MM.1S (cell line): Measurements from ENCODE around the gene MTCH1.

Experiments used
- DNase-seq: peaks from one replicate; pipeline ENCODE4 v3.0.0-alpha.2; 2015
- H2AFZ ChIP-seq: fragments of 300-600 bp; sonication (generic); 2 replicates; pipeline ENCODE4 v1.6.0; 2016; ENCODE audit warnings: antibody characterized with exemption, low read length
- H3F3A ChIP-seq: fragments of 300-600 bp; sonication (generic); 2 replicates; pipeline ENCODE4 v1.6.1; 2016; ENCODE audit warnings: mild to moderate bottlenecking, antibody characterized with exemption, low read length, moderate library complexity, mixed read lengths; ENCODE audit not compliant: insufficient read depth
- H3K27ac ChIP-seq: fragments of 300-600 bp; sonication (generic); 2 replicates; pipeline ENCODE4 v1.5.1; 2016; ENCODE audit warnings: mild to moderate bottlenecking, low read length
- H3K27me3 ChIP-seq: fragments of 300-600 bp; sonication (generic); replicated peaks from 2 replicates; pipeline ENCODE4 v1.6.0; 2016; ENCODE audit warnings: low read length; ENCODE audit not compliant: insufficient read depth
- H3K36me3 ChIP-seq: fragments of 300-600 bp; sonication (generic); replicated peaks from 2 replicates; pipeline ENCODE4 v1.6.1; 2016; ENCODE audit warnings: mild to moderate bottlenecking, low read length, mixed read lengths; ENCODE audit not compliant: insufficient read depth
- H3K4me1 ChIP-seq: fragments of 300-600 bp; sonication (generic); 2 replicates; pipeline ENCODE4 v1.6.1; 2016; ENCODE audit warnings: low read length, mixed read lengths
- H3K4me2 ChIP-seq: fragments of 300-600 bp; sonication (generic); 2 replicates; pipeline ENCODE4 v1.6.0; 2016; ENCODE audit warnings: low read depth, low read length
- H3K4me3 ChIP-seq: fragments of 300-600 bp; sonication (generic); 2 replicates; pipeline ENCODE4 v1.5.1; 2016; ENCODE audit warnings: low read length, mixed read lengths
- H3K79me2 ChIP-seq: fragments of 300-600 bp; sonication (generic); 2 replicates; pipeline ENCODE4 v1.6.1; 2016; ENCODE audit warnings: mixed run types, low read length, mixed read lengths
- H3K9ac ChIP-seq: fragments of 300-600 bp; sonication (generic); 2 replicates; pipeline ENCODE4 v1.6.1; 2016; ENCODE audit warnings: low read length, mixed read lengths
- H3K9me2 ChIP-seq: fragments of 300-600 bp; sonication (generic); replicated peaks from 2 replicates; pipeline ENCODE4 v1.6.1; 2016; ENCODE audit warnings: mild to moderate bottlenecking, low read length, mixed read lengths; ENCODE audit not compliant: insufficient read depth
- H3K9me3 ChIP-seq: fragments of 300-600 bp; sonication (generic); replicated peaks from 2 replicates; pipeline ENCODE4 v1.6.1; 2016; ENCODE audit warnings: mild to moderate bottlenecking, low read length, mixed read lengths; ENCODE audit not compliant: insufficient read depth
- H4K20me1 ChIP-seq: fragments of 300-600 bp; sonication (generic); 2 replicates; pipeline ENCODE4 v1.6.1; 2016; ENCODE audit warnings: mild to moderate bottlenecking, low read length, moderate library complexity, mixed read lengths; ENCODE audit not compliant: insufficient read depth
- EZH2 ChIP-seq: fragments of 300-600 bp; sonication (generic); optimal IDR thresholded peaks from 2 replicates; pipeline ENCODE3; 2017; ENCODE audit warnings: low read depth, mild to moderate bottlenecking, antibody characterized with exemption, low read length, mixed read lengths
- EZH2phosphoT487 ChIP-seq: fragments of 300-600 bp; sonication (generic); IDR thresholded peaks from 2 replicates; pipeline ENCODE4 v1.6.1; 2018; ENCODE audit warnings: antibody characterized with exemption, low read length
- TF ChIP-seq, protein P1 (sequence below): fragments of 300-600 bp; sonication (generic); IDR thresholded peaks from 2 replicates; pipeline ENCODE4 v1.5.1; 2016; ENCODE audit warnings: antibody characterized with exemption, low read length, mixed read lengths

The MTCH1 gene

DNA sequence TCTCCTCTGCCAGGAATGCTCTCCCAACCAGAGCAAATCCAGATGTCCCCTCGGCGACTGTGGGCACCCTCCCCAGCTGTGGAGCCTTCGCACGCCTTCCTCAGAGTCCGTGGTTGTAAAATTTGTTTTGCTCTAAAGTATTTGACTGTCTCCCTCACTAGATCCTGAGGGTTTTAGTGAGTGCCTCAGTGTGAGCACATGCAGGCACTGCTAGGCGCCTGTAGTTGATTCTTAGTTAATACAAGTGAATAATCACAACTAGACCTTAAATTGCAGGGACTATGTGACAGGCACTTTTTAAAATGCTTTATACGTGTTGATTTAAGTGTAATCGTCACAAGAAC is 680 bp upstream of the MTCH1 start:
- no peaks in the 10 kb centered on the region for H4K20me1 ChIP-seq
- peak overlapping the region; percentile 62; the same call in 1 of the 2 replicates for H3K27ac ChIP-seq
- peak overlapping the region; percentile 74 for H2AFZ ChIP-seq
- H3K36me3 ChIP-seq: no peaks in the 10 kb centered on the region
- no peaks in the 10 kb centered on the region for H3K27me3 ChIP-seq
- H3K4me2 ChIP-seq: peak overlapping the region; percentile 95
- H3K4me3 ChIP-seq: peak overlapping the region; percentile 100
- peak overlapping the region; percentile 99 for H3K9ac ChIP-seq
- H3F3A ChIP-seq: 0 out of 2 replicates have a peak, but pooled peaks cover 4% of the 10 kb centered on the region
- peaks cover 43% of the 10 kb centered on the region for H3K79me2 ChIP-seq
- H3K4me1 ChIP-seq: peaks cover 10% of the 10 kb centered on the region
- DNase-seq: peak; percentile 30
- no peaks in the 10 kb centered on the region for H3K9me2 ChIP-seq
- H3K9me3 ChIP-seq: no peaks in the 10 kb centered on the region
- no peak for TF ChIP-seq EZH2
- TF ChIP-seq, protein P1, sequence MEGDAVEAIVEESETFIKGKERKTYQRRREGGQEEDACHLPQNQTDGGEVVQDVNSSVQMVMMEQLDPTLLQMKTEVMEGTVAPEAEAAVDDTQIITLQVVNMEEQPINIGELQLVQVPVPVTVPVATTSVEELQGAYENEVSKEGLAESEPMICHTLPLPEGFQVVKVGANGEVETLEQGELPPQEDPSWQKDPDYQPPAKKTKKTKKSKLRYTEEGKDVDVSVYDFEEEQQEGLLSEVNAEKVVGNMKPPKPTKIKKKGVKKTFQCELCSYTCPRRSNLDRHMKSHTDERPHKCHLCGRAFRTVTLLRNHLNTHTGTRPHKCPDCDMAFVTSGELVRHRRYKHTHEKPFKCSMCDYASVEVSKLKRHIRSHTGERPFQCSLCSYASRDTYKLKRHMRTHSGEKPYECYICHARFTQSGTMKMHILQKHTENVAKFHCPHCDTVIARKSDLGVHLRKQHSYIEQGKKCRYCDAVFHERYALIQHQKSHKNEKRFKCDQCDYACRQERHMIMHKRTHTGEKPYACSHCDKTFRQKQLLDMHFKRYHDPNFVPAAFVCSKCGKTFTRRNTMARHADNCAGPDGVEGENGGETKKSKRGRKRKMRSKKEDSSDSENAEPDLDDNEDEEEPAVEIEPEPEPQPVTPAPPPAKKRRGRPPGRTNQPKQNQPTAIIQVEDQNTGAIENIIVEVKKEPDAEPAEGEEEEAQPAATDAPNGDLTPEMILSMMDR: no peak
- no peak for TF ChIP-seq EZH2phosphoT487

- no peak for TF ChIP-seq EZH2
- TF ChIP-seq, protein P1: no peak
- TF ChIP-seq EZH2phosphoT487: no peak
- Histone ChIP-seq H3K9me3 (no peaks in the 10 kb centered on the region), H3K79me2 (peaks cover 55% of the 10 kb centered on the region), H3K4me3 (peak overlapping the region; percentile 100), H3F3A (0 out of 2 replicates have a peak, but pooled peaks cover 4% of the 10 kb centered on the region), H3K36me3 (no peaks in the 10 kb centered on the region), H3K9ac (peak overlapping the region; percentile 99), H3K9me2 (no peaks in the 10 kb centered on the region), H3K4me1 (peaks cover 10% of the 10 kb centered on the region), H3K27me3 (no peaks in the 10 kb centered on the region), H2AFZ (0 out of 2 replicates have a peak overlapping the region, but pooled peaks have one; percentile 75), H3K27ac (0 out of 2 replicates have a peak overlapping the region, but pooled peaks have one; percentile 40), H3K4me2 (peak overlapping the region; percentile 66), H4K20me1 (no peaks in the 10 kb centered on the region)
- DNase-seq: no peak
Measured at GRCh38 chr6:36985417-36985807, 584 bp downstream of the MTCH1 start.

DNA sequence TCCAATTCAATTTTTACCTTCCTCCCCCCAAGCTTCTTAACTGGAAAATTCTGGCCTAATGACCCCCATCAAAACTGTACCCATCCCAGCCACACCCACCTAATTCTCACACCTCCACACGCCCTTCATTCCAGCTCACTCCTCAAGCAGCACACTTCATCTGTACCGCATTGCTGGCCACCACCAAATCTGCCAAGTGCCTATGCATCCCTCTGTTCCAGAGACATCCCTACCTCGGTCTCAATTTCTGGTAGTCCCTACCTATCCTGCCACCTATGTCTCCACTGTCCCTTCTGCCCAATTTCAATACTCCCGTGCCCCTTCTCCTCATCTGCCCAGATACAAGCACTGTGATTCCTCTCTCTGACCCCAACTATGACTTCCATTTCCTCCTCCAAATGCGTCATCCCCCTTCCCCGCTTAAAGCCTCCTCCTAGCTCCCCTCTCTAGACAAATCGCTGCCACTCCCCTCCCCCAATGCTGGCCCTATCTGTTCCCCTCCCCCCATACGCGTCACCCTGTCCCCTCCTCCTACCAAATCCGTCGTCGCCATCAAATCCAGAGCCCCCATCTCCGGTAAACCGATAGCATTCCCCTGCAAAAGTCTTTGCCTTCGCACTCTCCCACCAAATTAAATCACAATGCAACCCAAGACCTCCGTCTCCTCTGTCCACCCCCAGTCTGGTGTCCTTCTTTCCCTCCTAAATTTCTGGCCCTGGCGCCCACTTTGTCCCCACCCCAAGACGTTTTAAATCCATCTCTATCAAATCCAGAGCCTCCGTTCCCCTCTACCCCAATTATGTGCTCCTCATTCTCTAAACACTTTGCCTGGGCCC is 1.2 kb downstream of the MTCH1 start:
- Histone ChIP-seq H3K9ac (peak overlapping the region; percentile 99), H3K4me1 (peaks cover 10% of the 10 kb centered on the region), H3K27me3 (no peaks in the 10 kb centered on the region), H3F3A (0 out of 2 replicates have a peak, but pooled peaks cover 4% of the 10 kb centered on the region), H4K20me1 (no peaks in the 10 kb centered on the region), H3K9me2 (no peaks in the 10 kb centered on the region), H3K27ac (no peak overlapping the region), H3K9me3 (no peaks in the 10 kb centered on the region), H3K4me2 (peak overlapping the region; percentile 66), H3K4me3 (peak overlapping the region; percentile 100), H3K36me3 (no peaks in the 10 kb centered on the region), H3K79me2 (peaks cover 61% of the 10 kb centered on the region), H2AFZ (no peak overlapping the region)
- TF ChIP-seq EZH2phosphoT487 (no peak), EZH2 (no peak)
- TF ChIP-seq, protein P1: no peak
- DNase-seq: no peak
